Measurements from ENCODE around the gene RBMS2. TPM values are rescaled to one million over a fixed set of nuclear protein-coding genes. Genes with fewer than 3 reads are reported as not detected.

Gene RBMS2
- total and polyA plus RNA-seq, 2 experiments from 2014 or later, result 15.2 to 18.8 TPM

DNA sequence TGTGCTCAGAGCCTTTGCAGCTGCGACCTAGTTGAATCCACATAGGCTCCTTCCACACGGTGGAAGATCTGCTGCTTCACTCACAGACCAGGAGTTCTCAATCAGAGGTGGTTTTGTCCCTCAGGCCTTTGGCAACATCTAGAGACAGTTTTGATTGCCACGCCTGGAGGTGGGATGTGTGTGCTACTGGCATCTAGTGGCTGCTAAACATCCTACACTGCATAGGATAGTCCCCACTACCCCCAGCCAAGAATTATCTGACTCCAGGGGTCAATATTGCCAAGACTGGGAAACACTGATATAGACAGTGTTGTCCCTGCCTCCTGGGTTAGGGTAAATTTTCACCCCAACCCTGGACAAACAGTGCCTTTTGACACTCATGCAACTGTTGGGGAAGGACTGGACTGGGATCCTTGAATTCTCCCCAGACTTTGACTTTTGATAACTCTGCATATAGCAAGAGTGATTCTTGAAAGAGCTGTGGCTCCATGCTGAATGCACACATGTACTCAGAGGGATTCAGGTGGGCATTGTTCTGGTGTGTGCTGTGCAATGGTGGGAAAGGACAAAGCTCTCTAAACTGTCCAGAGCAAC lies 68.7 kb downstream of the RBMS2 start:
- TF ChIP-seq EZH2 (IDR thresholded peaks at IDR 0.05; ENCODE audit: borderline replicate concordance), result no peak
- TF ChIP-seq, protein P1, sequence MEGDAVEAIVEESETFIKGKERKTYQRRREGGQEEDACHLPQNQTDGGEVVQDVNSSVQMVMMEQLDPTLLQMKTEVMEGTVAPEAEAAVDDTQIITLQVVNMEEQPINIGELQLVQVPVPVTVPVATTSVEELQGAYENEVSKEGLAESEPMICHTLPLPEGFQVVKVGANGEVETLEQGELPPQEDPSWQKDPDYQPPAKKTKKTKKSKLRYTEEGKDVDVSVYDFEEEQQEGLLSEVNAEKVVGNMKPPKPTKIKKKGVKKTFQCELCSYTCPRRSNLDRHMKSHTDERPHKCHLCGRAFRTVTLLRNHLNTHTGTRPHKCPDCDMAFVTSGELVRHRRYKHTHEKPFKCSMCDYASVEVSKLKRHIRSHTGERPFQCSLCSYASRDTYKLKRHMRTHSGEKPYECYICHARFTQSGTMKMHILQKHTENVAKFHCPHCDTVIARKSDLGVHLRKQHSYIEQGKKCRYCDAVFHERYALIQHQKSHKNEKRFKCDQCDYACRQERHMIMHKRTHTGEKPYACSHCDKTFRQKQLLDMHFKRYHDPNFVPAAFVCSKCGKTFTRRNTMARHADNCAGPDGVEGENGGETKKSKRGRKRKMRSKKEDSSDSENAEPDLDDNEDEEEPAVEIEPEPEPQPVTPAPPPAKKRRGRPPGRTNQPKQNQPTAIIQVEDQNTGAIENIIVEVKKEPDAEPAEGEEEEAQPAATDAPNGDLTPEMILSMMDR (IDR thresholded peaks at IDR 0.05; ENCODE audit: poor library complexity), result peak; percentile 36
- TF ChIP-seq EZH2phosphoT487 (IDR thresholded peaks at IDR 0.05; ENCODE audit: low read depth, severe bottlenecking, unreplicated experiment), result no peak
- Histone ChIP-seq H3K36me3 (replicated peaks; ENCODE audit: insufficient read depth, low read depth) (no peaks in the 10 kb centered on the region), H3K27me3 (no peaks in the 10 kb centered on the region), H3K27ac (no peak overlapping the region), H3K4me2 (no peak overlapping the region), H3K9me3 (ENCODE audit: low read depth) (no peaks in the 10 kb centered on the region), H3K79me2 (no peaks in the 10 kb centered on the region), H4K20me1 (ENCODE audit: insufficient read depth, poor library complexity, severe bottlenecking) (no peaks in the 10 kb centered on the region), H2AFZ (no peak overlapping the region), H3K4me3 (no peak overlapping the region), H3K4me1 (ENCODE audit: insufficient read depth) (no peaks in the 10 kb centered on the region), H3K9me2 (replicated peaks; ENCODE audit: insufficient read depth) (no peaks in the 10 kb centered on the region)
- 65% methylated on average over 3 of the region's 3 CpGs for WGBS (ENCODE audit: low lambda C conversion rate, missing lambda C conversion rate)
- peak; percentile 34 for DNase-seq (ENCODE audit: low spot score)

DNA sequence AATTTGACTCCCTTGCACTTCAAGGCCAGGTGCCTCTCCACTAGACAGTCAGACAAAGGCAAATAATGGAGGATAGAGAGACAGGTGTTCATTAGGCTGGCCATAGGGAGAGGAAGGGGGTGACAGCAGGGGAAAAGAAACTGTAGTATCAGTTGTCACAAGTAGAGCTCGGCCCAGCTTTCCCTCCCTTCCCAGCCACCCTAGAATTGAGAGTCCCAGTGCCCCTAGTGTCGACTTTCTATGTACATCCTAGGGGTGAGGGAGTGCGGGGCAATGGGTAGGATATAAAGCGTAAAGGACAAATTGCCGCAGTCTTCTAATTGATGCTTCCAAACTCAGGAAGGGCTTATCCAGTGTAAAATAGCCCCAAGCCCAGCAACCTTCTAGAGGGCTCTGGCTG lies 69.5 kb downstream of the RBMS2 start:
- Histone ChIP-seq H3K27ac (no peak overlapping the region), H3K79me2 (no peaks in the 10 kb centered on the region), H2AFZ (no peak overlapping the region), H4K20me1 (ENCODE audit: insufficient read depth, poor library complexity, severe bottlenecking) (no peaks in the 10 kb centered on the region), H3K27me3 (no peaks in the 10 kb centered on the region), H3K9me2 (replicated peaks; ENCODE audit: insufficient read depth) (no peaks in the 10 kb centered on the region), H3K9me3 (ENCODE audit: low read depth) (no peaks in the 10 kb centered on the region), H3K36me3 (replicated peaks; ENCODE audit: insufficient read depth, low read depth) (no peaks in the 10 kb centered on the region), H3K4me2 (no peak overlapping the region), H3K4me1 (ENCODE audit: insufficient read depth) (no peaks in the 10 kb centered on the region), H3K4me3 (no peak overlapping the region)
- no peak for DNase-seq (ENCODE audit: low spot score)
- TF ChIP-seq, protein P1 (IDR thresholded peaks at IDR 0.05; ENCODE audit: poor library complexity), result no peak
- no peak for TF ChIP-seq EZH2phosphoT487 (IDR thresholded peaks at IDR 0.05; ENCODE audit: low read depth, severe bottlenecking, unreplicated experiment)
- no peak for TF ChIP-seq EZH2 (IDR thresholded peaks at IDR 0.05; ENCODE audit: borderline replicate concordance)
- 76% methylated on average over 5 of the region's 5 CpGs for WGBS (ENCODE audit: low lambda C conversion rate, missing lambda C conversion rate)

DNA sequence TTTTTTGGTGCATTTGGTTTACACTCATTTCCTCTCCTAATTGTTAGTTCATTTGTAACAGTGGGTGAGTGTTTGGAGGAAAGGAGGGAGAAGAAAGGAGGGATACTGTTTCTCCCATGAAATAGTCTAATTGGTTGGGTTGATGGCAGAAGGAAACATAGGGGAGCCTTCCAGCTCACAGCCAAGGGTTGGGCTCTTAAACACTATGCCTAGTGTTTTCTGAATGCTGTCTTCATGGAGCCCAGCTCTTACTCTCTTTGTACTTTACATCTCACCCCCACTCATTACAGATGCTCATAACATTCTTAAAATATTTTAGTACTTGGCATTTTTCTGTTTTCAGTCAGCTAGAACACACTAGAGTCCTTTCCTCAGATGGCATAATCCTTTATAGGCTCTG lies 70.3 kb downstream of the RBMS2 start:
- TF ChIP-seq, protein P1 (IDR thresholded peaks at IDR 0.05; ENCODE audit: poor library complexity), result no peak
- TF ChIP-seq EZH2 (IDR thresholded peaks at IDR 0.05; ENCODE audit: borderline replicate concordance) (no peak), EZH2phosphoT487 (IDR thresholded peaks at IDR 0.05; ENCODE audit: low read depth, severe bottlenecking, unreplicated experiment) (no peak)
- no peak overlapping the region for H3K4me3 ChIP-seq
- no peak for DNase-seq (ENCODE audit: low spot score)
- H3K9me3 ChIP-seq (ENCODE audit: low read depth), result no peaks in the 10 kb centered on the region
- no peaks in the 10 kb centered on the region for H3K36me3 ChIP-seq (replicated peaks; ENCODE audit: insufficient read depth, low read depth)
- no peak overlapping the region for H3K27ac ChIP-seq
- no peak overlapping the region for H3K4me2 ChIP-seq
- H3K9me2 ChIP-seq (replicated peaks; ENCODE audit: insufficient read depth), result no peaks in the 10 kb centered on the region
- no peaks in the 10 kb centered on the region for H3K79me2 ChIP-seq
- no peaks in the 10 kb centered on the region for H3K27me3 ChIP-seq
- H3K4me1 ChIP-seq (ENCODE audit: insufficient read depth), result no peaks in the 10 kb centered on the region
- H2AFZ ChIP-seq, result no peak overlapping the region
- H4K20me1 ChIP-seq (ENCODE audit: insufficient read depth, poor library complexity, severe bottlenecking), result no peaks in the 10 kb centered on the region

Measured in hepatocyte (in vitro differentiated cells).